ENCODE measurements around the gene PLEKHA4.
"Not testable (repeated sequence)": the region's sequence is repeated elsewhere in the genome, so short reads cannot be mapped to it uniquely, and the experiment has no call there.

- TF ChIP-seq CTCF (conservative IDR thresholded peaks at IDR 0.05; ENCODE audit: low read depth, low read length); EZH2 (IDR thresholded peaks at IDR 0.05; ENCODE audit: borderline replicate concordance, low read depth, low read length, poor library complexity, severe bottlenecking): not testable (repeated sequence)
Measured at GRCh38 chr19:48876043-48876981, 7.9 kb upstream of the PLEKHA4 start.
